HG03469 (cell line): ENCODE data around the gene CFAP45.
A peak's percentile ranks its signal among the peaks of the same experiment; 100 is the strongest.

Source experiments
- ATAC-seq: cut with Tn5 transposase; IDR thresholded peaks from one replicate; pipeline ENCODE4 v1.9.1; 2021; ENCODE audit warnings: mild to moderate bottlenecking, moderate library complexity, moderate number of reproducible peaks; ENCODE audit not compliant: unreplicated experiment

The CFAP45 gene

DNA sequence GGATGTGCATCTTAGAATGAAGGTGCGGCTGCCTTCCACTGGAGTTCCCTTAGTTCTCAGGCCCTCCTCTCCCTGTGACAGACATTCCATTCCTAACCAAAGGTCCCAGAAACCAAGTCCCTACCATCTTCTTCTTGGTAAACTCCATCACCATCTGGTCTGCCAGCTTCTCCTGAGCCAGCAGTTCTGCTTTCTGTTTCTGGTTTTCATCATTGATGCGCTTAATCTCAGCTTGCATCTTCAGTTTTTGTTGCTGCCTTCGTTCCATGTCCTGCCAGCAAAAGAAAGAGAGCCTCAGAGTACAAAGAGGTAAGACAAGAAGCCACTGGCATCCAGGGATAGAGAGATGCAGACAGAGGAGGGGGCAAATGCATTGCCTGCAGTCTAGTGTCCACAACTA is 19.5 kb downstream of the CFAP45 start:
- ATAC-seq: no peak

DNA sequence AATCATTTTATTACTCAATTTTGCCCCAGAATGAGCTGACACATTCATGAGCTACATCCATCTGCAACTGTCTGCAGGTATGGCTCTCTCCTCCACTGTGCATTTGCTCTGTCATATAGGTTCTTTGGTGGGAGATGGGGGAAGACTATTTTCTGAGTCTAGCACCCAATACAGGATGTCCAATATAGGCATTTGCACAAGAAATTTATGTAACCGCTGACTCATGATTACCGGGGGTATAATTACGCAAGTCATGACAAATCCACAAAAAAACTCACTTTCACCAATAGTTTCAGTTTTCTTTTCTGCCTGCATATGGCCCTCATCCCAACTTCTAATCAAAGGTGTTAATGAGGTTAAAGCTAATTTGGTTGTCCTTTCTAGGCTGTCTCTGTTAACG is 20.0 kb downstream of the CFAP45 start:
- no peak for ATAC-seq

DNA sequence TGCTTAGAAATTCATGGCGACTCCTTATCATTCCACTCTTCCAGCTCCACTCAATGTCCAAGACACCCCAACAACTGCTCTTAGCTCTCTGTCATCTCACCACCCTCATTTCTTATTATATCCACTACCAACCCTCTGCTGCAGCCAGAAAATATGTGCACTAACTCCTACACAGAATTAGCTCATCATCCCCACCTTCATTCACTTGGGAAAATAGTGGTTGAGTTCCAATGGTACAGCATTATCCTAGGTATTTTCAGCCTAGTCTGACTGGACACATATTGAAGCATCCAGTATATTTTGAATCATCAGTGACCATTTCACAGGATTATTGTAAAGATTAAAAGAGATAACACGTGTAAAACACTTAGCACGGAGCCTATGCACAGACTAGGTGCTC is 20.8 kb downstream of the CFAP45 start:
- ATAC-seq: no peak

DNA sequence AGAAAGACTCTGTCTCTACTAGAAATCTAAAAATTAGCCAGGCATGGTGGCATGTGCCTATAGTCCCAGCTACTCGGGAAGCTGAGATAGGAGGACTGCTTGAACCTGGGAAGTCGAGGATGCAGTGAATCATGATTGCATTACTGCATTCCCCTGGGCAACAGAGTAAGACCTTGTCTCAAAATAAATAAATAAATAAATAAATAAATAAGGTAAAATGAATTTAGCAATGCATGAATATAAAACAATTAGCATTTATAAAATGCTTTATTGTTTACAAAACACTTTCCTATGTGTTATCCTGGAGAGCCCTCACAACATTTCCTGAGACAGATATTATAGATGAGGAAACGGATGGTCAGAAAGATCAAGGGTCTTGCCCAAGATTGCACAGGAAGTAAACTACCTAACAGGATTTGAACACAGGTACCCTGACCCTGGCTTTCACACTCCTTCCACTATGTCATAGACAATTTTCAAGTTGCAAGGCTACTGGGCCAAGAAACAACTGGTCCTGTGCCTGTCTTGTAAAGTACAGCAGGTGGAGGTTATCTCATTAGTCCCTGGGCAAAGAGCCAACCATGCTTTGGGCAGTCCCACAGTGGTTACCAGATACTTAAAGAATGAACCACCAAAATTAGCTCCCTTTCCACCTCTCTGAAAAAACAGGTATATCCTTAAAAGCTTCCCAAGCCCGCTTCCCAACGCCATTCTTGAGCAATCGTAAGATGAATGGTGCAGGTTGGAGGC is 22.1 kb downstream of the CFAP45 start:
- no peak for ATAC-seq

DNA sequence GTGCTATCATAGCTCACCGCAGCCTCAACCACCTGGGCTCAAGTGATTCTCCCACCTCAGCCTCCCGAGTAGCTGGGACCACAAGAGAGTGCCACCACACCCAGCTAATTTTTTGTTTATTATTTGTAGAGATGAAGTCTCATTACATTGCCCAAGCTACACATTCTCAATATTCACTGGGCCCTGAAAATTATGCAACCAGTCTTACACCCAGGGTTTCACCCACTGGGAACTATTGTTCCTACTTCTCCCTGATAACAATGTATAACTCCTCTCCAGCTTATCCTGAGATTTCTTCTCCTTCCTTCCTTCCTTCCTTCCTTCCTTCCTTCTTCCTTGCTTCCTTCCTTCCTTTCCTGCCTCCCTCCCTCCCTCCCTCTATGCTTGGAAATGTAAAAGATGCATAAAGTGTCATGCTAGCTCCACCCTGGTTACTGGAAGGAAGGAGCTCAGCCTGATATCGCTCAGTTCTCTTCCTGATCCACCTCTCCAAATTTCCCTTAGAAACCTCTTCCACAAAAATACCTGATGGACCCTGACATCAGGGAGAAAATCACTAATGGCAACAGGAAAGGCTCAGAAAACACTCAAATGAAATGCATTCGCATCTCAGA is 26.3 kb downstream of the CFAP45 start:
- ATAC-seq: no peak

DNA sequence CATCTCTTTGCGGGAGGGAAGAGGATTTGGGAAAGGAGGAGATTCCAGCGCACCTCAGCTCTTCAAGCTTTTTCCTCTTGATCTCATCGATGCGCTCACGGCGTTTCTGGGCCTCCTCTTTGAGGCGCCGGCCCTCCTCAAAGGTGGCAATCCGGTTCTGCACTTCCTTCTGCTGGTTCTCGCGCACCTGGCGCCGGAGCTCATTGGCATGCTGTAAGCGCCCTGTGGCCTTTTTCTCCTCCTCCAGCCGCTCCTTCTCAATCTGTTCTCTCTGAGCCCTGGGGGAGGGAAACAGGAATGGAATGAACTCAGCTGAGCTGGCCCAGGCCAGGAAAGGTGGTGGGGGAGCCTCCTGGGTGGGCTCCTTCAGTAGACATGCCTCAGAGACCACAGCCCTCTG is 27.1 kb downstream of the CFAP45 start:
- no peak for ATAC-seq

DNA sequence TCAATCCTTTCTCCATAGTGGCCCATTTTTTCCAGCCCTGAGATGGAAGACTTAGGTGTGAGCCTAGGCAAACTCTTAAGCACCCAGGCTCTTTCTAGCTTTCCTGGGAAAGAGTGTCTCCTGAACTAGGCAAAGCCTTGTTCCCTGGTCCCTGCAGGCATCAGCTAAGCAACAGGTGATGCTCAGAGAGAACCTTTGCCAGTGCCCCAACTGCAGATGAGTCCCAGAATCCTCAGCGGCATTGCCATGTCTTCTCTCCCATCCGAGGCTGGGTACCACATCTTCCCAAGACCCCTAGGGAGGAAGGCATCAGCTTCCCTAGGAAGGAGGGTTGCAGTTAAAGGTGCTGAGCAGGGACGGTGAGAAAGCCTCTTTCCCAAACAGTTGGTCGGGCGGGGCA is 29.3 kb downstream of the CFAP45 start:
- no peak for ATAC-seq

DNA sequence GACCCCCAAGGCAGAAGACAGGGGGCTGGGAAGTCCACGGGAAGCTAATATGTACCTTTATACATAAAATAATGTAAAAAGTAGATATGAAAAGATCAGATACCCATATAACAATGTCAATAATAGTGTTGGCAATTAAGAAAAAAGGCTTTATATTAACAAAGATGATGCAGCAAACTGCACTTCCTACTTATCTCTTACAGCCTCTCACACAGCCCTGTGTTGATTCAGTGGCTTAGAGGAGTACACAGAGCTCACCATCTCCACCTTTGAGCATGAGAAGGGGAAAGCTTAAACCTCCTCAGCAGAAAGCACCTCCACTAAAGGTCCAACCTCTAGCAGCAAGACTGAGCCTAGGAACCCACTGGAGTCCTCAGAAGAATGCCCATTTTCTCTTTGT is 30.4 kb downstream of the CFAP45 start:
- no peak for ATAC-seq

DNA sequence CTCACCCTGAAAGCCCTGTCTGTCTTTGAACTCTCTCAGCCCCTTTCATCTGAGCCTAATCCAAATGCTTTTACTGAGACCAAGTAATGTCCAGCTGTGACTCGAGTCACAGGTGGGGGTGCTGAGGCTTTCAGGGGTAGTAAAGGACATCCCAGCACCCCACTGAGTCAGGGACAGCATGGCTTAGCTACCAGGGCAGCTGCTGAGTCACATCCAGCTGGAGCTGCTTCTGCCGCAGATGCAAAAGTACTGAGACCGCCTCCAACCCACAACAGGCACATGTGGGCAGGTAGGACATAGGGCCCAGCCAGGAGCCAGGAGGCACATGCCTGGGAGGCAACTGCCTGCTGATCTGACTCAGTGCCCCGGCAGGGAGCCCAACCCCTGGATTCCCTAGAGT is 30.8 kb downstream of the CFAP45 start:
- ATAC-seq: peak; percentile 67

DNA sequence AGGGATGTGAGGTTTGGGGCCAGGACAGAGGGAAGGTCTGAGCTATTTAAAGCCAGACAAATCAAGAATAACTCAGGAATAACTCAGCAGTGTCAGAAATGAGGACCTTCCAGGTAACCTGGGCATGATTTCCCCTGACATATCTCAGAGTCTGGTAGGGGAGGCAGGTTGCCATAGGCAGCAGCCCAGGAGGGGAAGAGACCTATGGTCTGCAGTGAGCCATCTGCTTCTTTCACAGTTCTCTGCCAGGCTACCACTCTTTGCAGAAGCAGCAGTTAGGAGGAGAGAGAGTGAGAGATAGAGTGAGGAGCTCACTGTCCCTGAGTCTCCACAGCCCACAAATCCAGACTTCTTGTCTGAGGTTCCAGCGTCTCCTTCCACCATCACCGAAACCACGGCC is 31.2 kb downstream of the CFAP45 start:
- ATAC-seq: no peak

DNA sequence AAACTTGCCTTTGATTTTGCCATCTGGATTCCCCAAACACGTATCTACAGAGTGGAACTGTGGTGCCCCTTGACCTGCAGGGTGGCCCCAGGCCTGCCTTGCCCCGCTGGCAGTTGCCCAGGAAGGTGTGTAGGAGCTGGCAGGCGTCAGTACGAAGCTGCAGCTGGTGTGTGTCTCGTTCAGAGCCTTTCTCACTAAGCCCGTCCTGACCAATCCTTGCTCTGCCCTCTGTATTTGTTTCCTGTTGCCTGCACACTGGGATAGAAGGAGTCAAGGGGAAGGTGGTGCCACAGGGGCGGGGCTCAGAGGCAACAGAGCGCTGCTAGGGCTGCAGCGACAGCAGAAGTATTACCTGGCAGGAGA is 32.3 kb downstream of the CFAP45 start:
- no peak for ATAC-seq

DNA sequence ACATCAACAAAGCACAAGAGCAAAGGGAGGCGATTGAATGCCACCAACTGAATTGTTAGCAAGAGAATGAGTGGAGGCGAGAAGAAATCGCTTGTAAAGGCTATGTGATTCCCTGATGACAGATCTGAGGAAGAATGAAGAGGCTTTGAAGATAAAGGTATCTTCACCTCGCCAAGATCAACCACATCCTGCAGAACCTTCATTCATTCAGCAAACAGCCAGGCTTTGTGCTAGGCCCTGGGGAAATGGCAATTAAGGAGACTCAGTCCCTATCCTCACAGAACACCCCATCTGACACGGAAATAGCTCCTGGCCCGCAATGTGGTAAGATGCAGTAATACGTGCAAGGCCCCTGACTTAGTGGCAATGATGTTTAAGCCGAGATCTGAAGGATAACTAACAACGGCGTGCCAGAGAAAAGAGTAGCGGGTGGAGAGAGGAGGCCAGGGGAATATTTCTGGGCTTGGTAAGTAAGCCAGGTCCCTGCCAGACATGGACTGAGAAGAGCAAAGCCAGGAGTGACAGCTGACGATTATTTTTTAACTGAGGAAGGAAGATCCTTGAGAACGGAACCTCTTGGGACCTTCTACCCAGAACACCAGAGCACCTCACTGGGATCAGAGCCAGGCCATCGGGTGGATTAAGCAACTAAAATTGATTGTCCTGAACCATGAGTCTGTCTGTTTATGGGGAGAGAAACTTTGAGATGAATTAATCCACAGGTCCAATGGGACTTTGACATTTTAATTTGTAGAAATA is 32.9 kb downstream of the CFAP45 start:
- no peak for ATAC-seq

DNA sequence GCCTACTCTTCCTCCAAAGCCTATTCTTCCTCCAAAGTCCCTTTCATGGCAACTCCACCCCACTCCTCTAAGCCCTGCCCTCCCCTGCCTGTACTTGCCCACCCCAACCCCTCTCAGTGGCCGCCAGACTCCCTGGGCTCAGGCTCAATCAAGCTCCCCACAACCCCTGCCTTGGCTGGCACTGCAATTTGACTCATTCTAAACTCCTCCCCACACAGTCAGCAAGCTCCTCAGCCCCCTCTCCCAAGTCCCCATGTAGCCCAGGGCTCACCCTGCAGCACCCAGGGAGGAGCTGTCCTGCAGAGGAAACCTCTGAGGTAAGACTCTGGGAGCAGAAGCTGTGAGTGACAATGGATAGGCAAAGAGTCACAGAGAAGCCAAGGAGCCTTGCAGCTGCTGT is 33.9 kb downstream of the CFAP45 start:
- no peak for ATAC-seq

DNA sequence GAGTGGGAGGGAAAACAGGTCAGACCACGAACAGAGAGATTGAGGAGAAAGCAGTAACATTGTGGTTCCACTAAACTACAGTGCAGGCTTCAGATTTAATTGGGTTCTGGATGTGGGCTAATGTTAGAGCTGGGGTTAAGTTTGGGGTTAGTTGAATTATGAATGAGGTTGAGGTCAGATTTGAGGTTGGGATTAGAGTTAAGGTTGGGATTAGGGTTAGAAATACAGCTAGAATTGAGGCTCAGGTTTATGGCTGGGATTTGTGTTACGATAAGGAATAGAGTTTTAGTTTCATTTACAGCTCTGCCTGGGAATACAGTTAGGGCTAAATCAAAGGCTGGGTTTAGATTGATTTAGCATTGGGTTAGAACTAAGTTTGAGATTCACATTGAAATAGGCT is 35.7 kb downstream of the CFAP45 start:
- ATAC-seq: no peak

DNA sequence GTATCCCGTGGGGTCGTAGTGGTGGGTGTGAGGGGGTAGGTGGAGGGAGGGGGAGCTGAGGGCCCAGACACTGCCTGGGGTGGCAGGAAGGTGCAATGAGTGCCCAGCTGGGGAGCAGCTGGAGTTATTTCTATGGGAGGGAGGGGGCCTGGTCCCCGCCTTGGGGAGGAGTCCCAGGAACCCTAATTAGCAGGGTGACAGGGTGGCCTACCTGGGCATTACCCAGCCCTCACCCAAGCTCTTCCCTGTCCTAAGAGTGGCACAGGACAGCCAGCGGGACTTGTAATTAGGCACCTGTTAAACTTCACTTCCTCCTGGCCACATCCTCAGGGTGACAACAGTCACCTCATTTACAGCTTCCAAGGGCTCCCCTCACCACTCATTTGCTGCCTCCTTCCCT is 37.4 kb downstream of the CFAP45 start, which contains the start of gene VSIG8:
VSIG8 (minus strand) TSS at position 101 of the 400 bp plus-strand sequence. CDS start 136 bp downstream, outside the sequence.
- no peak for ATAC-seq

DNA sequence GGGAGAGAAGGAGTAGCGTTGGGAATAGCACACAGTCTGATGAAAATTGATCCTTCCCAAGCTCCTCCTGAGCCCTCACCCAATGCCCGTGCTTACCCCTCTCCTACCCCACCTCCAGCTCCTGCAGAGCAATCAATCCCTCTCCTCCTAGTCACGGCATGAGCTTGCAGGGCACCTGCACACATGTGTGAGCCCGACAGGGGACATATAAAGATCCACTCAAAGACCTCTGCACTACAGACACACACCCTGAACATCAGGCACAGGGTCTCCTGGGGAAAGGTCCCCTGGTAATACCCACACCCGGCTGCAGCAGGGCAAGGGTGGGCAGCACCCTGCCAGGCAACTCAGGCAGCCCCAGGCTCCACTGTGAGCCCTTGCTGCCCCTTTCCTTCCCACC is 37.9 kb downstream of the CFAP45 start:
- no peak for ATAC-seq

DNA sequence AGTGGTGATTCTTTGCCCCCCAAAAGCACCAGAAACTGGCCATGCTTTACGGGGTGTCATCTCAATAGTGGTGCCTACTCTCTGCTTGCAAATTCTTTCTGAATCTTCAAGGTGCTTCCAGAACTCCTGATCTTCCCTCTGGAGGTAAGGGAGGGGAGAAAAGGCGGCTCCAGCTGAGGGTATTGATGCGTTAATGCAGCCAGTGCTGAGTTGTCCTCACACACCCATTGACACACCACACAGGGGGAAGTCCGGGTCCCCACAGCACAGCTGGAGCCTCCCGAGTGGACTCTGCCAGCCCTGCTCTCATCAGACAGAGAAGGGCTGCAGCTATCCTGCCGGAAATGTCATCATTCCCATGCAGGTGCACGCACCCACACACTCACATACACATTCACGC is 38.7 kb downstream of the CFAP45 start:
- ATAC-seq: no peak

DNA sequence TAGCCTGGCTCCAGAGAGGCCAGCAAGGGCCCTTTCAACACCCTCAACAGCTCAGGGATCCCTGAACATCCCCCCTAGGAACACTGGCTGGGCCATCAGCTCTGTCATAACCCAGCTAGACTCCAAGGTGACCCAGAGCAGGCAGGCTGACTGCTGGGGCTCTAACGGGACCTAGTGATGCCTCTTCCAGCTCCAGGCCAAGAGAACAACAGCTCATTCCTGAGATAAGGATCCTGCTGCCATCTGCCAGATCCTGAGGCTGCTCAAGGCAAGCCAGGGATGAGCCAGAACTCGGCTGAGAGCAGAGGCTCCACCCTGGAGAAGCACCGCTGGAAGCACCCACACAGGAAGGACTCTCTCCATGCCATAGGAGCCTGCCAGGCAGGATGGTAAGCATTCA is 39.5 kb downstream of the CFAP45 start:
- ATAC-seq: no peak

DNA sequence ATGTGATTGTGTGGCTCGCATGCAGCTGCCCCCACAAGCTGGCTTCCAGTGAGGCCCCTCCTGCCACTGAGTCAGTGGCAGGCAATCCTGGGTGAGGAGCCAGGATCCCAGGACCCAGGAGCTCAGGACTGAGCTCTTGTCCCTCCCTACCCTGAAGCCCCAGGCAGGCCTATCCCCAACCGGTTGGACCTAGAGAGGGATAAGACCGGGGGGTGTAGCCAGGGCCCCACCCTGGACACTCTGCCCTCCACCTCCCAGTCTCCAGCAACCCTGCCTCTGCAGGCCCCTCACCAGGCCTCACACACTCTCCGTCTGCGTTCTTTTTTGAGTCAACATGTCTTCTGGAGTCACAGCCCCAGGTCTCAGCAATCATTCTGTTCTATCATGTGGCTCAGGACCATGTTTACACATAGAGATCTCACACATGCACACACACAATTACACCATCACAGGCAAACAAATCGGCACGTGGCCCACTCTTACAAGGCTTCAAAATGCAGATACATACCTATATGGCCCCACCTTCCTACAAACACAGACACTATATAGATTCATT is 40.1 kb downstream of the CFAP45 start:
- ATAC-seq: no peak

DNA sequence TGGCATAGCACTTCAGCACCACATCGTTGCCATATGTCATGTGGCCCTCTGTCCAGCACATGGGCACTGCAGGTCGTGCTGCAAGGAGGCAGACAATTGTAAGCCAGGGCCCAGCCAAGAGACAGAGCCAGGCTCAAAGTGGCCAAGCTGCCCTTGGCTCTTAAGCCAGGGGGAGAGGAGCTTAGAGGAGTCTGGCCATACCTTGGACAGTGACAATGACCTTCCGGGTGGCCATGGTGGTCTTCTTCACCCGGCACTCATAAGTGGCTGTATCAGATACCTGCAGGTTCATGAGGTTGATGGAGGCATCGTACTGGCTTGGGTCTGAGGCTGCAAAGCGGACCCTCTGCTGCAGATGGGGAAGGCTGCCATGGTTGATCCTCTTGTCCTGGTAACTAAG is 42.1 kb downstream of the CFAP45 start:
- ATAC-seq: no peak

DNA sequence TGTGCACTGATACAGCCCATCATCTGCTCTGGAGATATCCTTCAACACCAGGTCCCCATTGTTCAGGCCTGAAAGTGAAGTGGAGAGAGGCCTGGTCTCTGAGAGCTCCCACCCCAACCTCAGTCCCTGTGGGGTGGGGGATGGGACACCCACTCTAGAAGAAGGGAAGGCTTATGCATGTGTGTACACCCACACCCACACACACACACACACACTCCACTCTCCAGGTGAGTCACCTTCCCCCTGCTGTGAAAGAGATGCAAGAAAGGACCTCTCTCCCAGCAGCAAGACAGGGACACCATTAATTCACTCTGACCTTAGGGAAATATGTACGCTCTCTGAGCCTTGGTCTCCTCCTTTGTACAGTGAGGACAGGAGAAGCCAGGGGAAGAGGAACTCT is 43.4 kb downstream of the CFAP45 start:
- ATAC-seq: no peak

DNA sequence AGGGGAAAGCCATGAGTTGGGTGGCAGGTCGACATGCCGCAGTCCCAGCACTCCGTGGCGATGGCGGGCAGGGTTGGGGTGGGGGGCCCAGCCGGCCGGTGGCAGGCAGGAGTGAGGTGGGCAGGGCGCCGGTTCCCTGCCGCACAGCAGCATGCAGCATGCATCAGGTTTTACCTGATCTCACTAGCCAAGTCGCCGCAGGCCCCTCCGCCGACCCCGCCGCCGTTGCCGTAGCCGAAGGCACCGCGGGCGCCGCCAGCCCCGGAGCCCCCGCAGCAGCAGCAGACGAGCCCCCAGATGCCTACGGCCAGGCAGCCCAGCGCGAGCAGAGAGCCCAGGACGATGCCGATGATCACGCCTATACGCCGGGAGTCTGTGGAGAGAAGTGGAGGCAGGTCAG is 44.3 kb downstream of the CFAP45 start:
- ATAC-seq: no peak
